GM23248 (cell line): Measurements from ENCODE around the gene HEXIM1.

Experiments used
- EZH2 ChIP-seq: fragments of 200-600 bp; sonication (generic); IDR thresholded peaks from 2 replicates; pipeline ENCODE4 v1.6.1; 2018; ENCODE audit warnings: antibody characterized with exemption, mild to moderate bottlenecking; ENCODE audit not compliant: insufficient read depth, poor library complexity, severe bottlenecking
- EZH2phosphoT487 ChIP-seq: fragments of 200-600 bp; sonication (generic); IDR thresholded peaks from 2 replicates; pipeline ENCODE4 v1.6.1; 2018; ENCODE audit warnings: antibody characterized with exemption, moderate library complexity, mild to moderate bottlenecking, low read depth; ENCODE audit not compliant: insufficient read depth

GRCh38 chr17:45189009-45189408 is 40.7 kb downstream of the HEXIM1 start:
- no peak for TF ChIP-seq EZH2
- no peak for TF ChIP-seq EZH2phosphoT487
